ENCODE measurements around the gene TMEM53. TPM values are rescaled to one million over a fixed set of nuclear protein-coding genes. Genes with fewer than 3 reads are reported as not detected.

Gene TMEM53
- total RNA-seq, 1 experiment from 2014 or later = 8.2 TPM

GRCh38 chr1:44717653-44718052 is 43.4 kb upstream of the TMEM53 start:
- ATAC-seq (no peak), DNase-seq (ENCODE audit: low spot score) (no peak)
- no peak overlapping the region for H3K4me3 Mint-ChIP-seq
- peaks cover 3% of the 10 kb centered on the region for H3K27me3 Mint-ChIP-seq (ENCODE audit: low read depth)
- CTCF ChIA-PET = interaction anchor here (1.4 to 5.2 kb wide), 3 partner anchors 11 to 109 kb away, joined by 3 to 40 read pairs (median 7); partner anchors contain the start of gene RNU5D-1
- POLR2A ChIA-PET = no interaction called here
- TF ChIP-seq CTCF (IDR thresholded peaks at IDR 0.05) (no peak), GTF2I (CRISPR knock-in tag; conservative IDR thresholded peaks at IDR 0.05) (no peak), RELA (CRISPR knock-in tag; IDR thresholded peaks at IDR 0.05; ENCODE audit: borderline replicate concordance) (no peak)
- no peaks in the 10 kb centered on the region for H3K9me3 Mint-ChIP-seq
- H3K36me3 Mint-ChIP-seq = no peaks in the 10 kb centered on the region
- H3K4me1 Mint-ChIP-seq = peaks cover 4% of the 10 kb centered on the region; the same call in 1 of the 2 replicates
- H3K27ac Mint-ChIP-seq = no peak overlapping the region

GRCh38 chr1:44717156-44717555 is 42.9 kb upstream of the TMEM53 start:
- Mint-ChIP-seq H3K27me3 (ENCODE audit: low read depth) (peaks cover 3% of the 10 kb centered on the region), H3K9me3 (no peaks in the 10 kb centered on the region), H3K4me3 (no peak overlapping the region), H3K36me3 (no peaks in the 10 kb centered on the region), H3K27ac (no peak overlapping the region), H3K4me1 (peaks cover 4% of the 10 kb centered on the region; the same call in 1 of the 2 replicates)
- POLR2A ChIA-PET = no interaction called here
- CTCF ChIA-PET = interaction anchor here (0.6 to 5.2 kb wide), 4 partner anchors 10 to 216 kb away, joined by 3 to 40 read pairs (median 5); partner anchors contain the start of gene RNU5D-1
- DNase-seq (ENCODE audit: low spot score) (no peak), ATAC-seq (no peak)
- TF ChIP-seq NR3C1 (CRISPR knock-in tag; conservative IDR thresholded peaks at IDR 0.05; ENCODE audit: low read depth) (no peak), FOXP1 (CRISPR knock-in tag; IDR thresholded peaks at IDR 0.05; ENCODE audit: borderline replicate concordance) (no peak), ATF2 (CRISPR knock-in tag; IDR thresholded peaks at IDR 0.05; ENCODE audit: borderline replicate concordance, low read depth) (no peak), OVOL2 (CRISPR knock-in tag; IDR thresholded peaks at IDR 0.05; ENCODE audit: borderline replicate concordance) (no peak), ZMAT4 (CRISPR knock-in tag; IDR thresholded peaks at IDR 0.05) (no peak), ARID4B (CRISPR knock-in tag; IDR thresholded peaks at IDR 0.05; ENCODE audit: borderline replicate concordance) (no peak), TCF7 (CRISPR knock-in tag; IDR thresholded peaks at IDR 0.05; ENCODE audit: low read depth) (no peak), MLX (CRISPR knock-in tag; IDR thresholded peaks at IDR 0.05) (no peak), ZNF512 (CRISPR knock-in tag; IDR thresholded peaks at IDR 0.05; ENCODE audit: borderline replicate concordance) (no peak), MAX (CRISPR knock-in tag; IDR thresholded peaks at IDR 0.05) (no peak), FOXP4 (CRISPR knock-in tag; IDR thresholded peaks at IDR 0.05) (no peak), NFE2L1 (CRISPR knock-in tag; IDR thresholded peaks at IDR 0.05) (no peak), SP1 (CRISPR knock-in tag; conservative IDR thresholded peaks at IDR 0.05) (no peak), ELF4 (CRISPR knock-in tag; IDR thresholded peaks at IDR 0.05; ENCODE audit: low read depth) (no peak), ZNF425 (CRISPR knock-in tag; conservative IDR thresholded peaks at IDR 0.05) (no peak)
